ENCODE data around the gene RAI14.

DNA sequence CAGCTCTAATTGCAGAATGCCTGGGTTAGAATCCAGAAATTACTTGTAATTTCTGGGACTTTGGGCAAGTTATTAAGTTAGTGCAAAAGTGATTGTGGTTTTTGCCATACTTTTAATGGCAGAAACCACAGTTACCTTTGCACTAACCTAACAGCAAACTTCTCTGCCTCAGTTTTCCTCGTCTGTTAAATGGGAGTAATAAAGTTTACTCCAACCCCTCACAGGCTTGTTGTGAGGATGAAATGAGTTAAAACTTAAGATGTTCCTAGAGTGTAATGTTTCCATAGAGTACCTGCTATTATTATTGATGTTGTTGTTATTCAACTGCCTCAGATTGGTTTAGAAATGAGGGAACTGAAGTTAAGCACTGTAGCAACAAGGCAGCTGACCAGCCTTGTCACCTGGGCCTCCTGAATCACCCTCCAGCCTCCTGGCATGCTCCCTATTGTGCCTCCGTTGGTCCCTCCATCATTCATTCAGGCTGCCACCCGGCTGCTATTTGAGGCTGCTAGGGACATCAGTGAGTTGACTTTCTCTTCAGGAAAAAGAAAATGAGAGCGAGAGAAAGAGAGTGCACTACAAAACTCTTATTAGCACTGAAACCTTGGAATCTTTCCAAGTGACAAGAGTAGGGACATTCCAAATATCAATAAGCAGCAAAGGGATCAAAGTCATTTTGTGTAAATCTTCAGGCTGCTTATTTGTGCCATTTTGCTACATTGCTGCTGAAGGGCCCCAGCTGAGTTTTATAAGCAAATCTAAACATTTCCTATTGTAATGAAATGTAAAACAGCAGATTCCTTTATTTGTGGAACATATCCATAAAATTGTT, 116.4 kb downstream of the RAI14 start:
- TF ChIP-seq, protein P1, sequence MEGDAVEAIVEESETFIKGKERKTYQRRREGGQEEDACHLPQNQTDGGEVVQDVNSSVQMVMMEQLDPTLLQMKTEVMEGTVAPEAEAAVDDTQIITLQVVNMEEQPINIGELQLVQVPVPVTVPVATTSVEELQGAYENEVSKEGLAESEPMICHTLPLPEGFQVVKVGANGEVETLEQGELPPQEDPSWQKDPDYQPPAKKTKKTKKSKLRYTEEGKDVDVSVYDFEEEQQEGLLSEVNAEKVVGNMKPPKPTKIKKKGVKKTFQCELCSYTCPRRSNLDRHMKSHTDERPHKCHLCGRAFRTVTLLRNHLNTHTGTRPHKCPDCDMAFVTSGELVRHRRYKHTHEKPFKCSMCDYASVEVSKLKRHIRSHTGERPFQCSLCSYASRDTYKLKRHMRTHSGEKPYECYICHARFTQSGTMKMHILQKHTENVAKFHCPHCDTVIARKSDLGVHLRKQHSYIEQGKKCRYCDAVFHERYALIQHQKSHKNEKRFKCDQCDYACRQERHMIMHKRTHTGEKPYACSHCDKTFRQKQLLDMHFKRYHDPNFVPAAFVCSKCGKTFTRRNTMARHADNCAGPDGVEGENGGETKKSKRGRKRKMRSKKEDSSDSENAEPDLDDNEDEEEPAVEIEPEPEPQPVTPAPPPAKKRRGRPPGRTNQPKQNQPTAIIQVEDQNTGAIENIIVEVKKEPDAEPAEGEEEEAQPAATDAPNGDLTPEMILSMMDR (IDR thresholded peaks at IDR 0.05): no peak
- TF ChIP-seq POLR2AphosphoS5 (IDR thresholded peaks at IDR 0.05): no peak
